ENCODE data around the gene LSAMP. TPM values are rescaled to one million over a fixed set of nuclear protein-coding genes. Genes with fewer than 3 reads are reported as not detected.

The LSAMP gene
- total RNA-seq, 3 donors from 2014 or later, result 0.78 to 39.8 (median 1.9) TPM

- ATAC-seq (no peak), DNase-seq (no peak)
- Histone ChIP-seq H3K9me3 (no peaks in the 10 kb centered on the region), H3K36me3 (ENCODE audit: low read depth) (no peaks in the 10 kb centered on the region), H3K4me3 (no peak overlapping the region), H3K4me1 (ENCODE audit: low read depth) (no peaks in the 10 kb centered on the region)
- TF ChIP-seq CTCF (IDR thresholded peaks at IDR 0.05), result no peak
- intact Hi-C loops (cut with DNase I, micrococcal nuclease), result no loop called here
Observed at GRCh38 chr3:116070061-116070460, 375.2 kb downstream of the LSAMP start.

- Histone ChIP-seq H3K9me3 (no peaks in the 10 kb centered on the region), H3K4me1 (ENCODE audit: low read depth) (no peaks in the 10 kb centered on the region), H3K36me3 (ENCODE audit: low read depth) (no peaks in the 10 kb centered on the region), H3K4me3 (no peak overlapping the region)
- TF ChIP-seq CTCF (IDR thresholded peaks at IDR 0.05), result no peak
- DNase-seq (no peak), ATAC-seq (no peak)
- intact Hi-C loops (cut with DNase I, micrococcal nuclease), result no loop called here
Observed at GRCh38 chr3:116069024-116069423, 376.3 kb downstream of the LSAMP start.

GRCh38 chr3:116067326-116067725 is 378.0 kb downstream of the LSAMP start:
- intact Hi-C loops (cut with DNase I, micrococcal nuclease), result no loop called here
- no peaks in the 10 kb centered on the region for H3K36me3 ChIP-seq (ENCODE audit: low read depth)
- no peak overlapping the region for H3K4me3 ChIP-seq
- no peaks in the 10 kb centered on the region for H3K4me1 ChIP-seq (ENCODE audit: low read depth)
- DNase-seq (no peak), ATAC-seq (no peak)
- TF ChIP-seq CTCF (IDR thresholded peaks at IDR 0.05), result no peak
- H3K9me3 ChIP-seq, result no peaks in the 10 kb centered on the region

- no peak for TF ChIP-seq CTCF (IDR thresholded peaks at IDR 0.05)
- no peaks in the 10 kb centered on the region for H3K9me3 ChIP-seq
- ATAC-seq, result no peak
- no peaks in the 10 kb centered on the region for H3K36me3 ChIP-seq (ENCODE audit: low read depth)
- no peak for DNase-seq
- no peak overlapping the region for H3K4me3 ChIP-seq
- H3K4me1 ChIP-seq (ENCODE audit: low read depth), result no peaks in the 10 kb centered on the region
- intact Hi-C loops (cut with DNase I, micrococcal nuclease), result no loop called here
Observed at GRCh38 chr3:116065501-116065900, 379.8 kb downstream of the LSAMP start.

- intact Hi-C loops (cut with DNase I, micrococcal nuclease), result no loop called here
- no peak for DNase-seq
- Histone ChIP-seq H3K4me1 (ENCODE audit: low read depth) (no peaks in the 10 kb centered on the region), H3K36me3 (ENCODE audit: low read depth) (no peaks in the 10 kb centered on the region), H3K4me3 (no peak overlapping the region), H3K9me3 (no peaks in the 10 kb centered on the region)
- ATAC-seq, result no peak
- no peak for TF ChIP-seq CTCF (IDR thresholded peaks at IDR 0.05)
Observed at GRCh38 chr3:116064646-116065045, 380.6 kb downstream of the LSAMP start.

GRCh38 chr3:116059421-116060096 is 385.7 kb downstream of the LSAMP start:
- no peaks in the 10 kb centered on the region for H3K9me3 ChIP-seq
- intact Hi-C loops (cut with DNase I, micrococcal nuclease), result no loop called here
- no peak for TF ChIP-seq CTCF (IDR thresholded peaks at IDR 0.05)
- ATAC-seq (no peak), DNase-seq (no peak)
- no peak overlapping the region for H3K4me3 ChIP-seq
- no peaks in the 10 kb centered on the region for H3K4me1 ChIP-seq (ENCODE audit: low read depth)
- H3K36me3 ChIP-seq (ENCODE audit: low read depth), result no peaks in the 10 kb centered on the region
